CD4-positive, alpha-beta T cell treated with Interleukin-2 at 100 ng/mL for 4 hours (primary cell): ENCODE results near the gene AAGAB.

ENCODE experiments used
- DNase-seq: peaks from one replicate; pipeline ENCODE4 v3.0.0-alpha.2; 2020; ENCODE audit warnings: low spot score

Gene AAGAB

GRCh38 chr15:67187351-67187854 lies 67.1 kb downstream of the AAGAB start:
- no peak for DNase-seq

GRCh38 chr15:67186688-67187087 lies 67.8 kb downstream of the AAGAB start:
- no peak for DNase-seq

GRCh38 chr15:67186226-67186649 lies 68.2 kb downstream of the AAGAB start:
- DNase-seq = no peak

DNA sequence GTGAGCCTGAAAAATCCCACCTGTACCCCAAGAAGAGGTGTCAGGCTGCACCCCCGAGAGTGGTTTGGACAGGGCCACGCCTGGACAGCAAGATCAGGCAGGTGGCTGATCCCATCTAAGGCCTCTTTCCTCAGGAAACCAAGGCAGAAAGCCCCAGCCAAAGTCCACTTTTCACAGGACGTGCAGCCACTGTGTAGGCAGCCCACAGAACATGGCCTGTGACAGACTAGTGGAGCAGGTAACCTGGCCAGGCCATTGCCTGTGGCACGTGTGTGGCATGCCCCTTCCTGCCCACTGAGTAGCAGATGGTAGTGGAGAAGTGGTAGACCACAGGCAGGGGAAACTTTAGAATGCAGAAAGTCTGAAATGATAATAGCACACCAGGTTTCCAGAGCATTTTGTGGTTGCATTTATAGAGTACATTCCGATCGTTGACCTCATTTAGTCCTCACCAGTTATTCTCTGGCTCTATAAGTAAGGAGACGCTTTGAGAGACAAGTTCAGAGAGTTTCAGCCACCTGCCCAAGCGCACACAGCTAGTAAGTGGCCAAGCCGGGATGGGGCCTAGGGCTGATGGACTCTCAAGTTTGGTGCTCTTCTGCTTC lies 68.7 kb downstream of the AAGAB start:
- no peak for DNase-seq

- no peak for DNase-seq
Measured at GRCh38 chr15:67185051-67185450, 69.4 kb downstream of the AAGAB start.

GRCh38 chr15:67184208-67184925 lies 70.1 kb downstream of the AAGAB start:
- DNase-seq = no peak

DNA sequence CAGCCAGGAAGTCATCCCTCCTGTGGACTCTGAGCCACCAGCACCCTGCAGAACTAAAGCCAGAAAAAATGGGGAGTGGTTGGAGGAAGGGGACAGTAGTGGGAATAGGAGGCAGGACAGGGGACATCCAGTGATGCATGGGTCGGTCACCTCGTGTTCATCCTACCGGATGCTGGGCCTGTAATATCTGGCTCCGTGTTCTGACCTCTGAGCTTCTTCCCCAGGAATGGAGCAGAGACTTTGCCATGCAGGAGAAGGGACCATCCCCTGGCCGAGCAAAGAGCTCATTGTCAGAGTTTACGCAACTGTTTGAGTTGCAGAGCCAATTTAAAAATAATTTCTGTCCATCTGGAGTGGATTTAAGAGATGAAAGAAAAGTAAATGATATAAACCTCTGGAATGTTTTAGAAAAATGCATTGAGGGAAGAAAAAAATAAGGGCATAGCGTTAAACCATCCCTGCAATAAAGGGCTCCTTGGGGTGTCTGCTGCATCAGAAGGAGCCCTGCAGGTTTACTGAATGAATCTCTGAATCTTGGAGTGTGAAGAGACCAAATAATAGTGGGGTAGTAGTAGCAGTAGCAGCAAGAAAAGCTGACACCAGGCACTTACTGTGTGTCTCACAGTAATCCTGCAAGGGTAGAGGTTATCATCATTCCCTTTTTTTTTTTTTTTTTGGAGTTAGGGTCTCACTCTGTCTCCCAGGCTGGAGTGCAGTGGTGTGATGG lies 70.9 kb downstream of the AAGAB start:
- DNase-seq = no peak

- peak; percentile 13 for DNase-seq
Measured at GRCh38 chr15:67181221-67181639, 73.2 kb downstream of the AAGAB start.

DNA sequence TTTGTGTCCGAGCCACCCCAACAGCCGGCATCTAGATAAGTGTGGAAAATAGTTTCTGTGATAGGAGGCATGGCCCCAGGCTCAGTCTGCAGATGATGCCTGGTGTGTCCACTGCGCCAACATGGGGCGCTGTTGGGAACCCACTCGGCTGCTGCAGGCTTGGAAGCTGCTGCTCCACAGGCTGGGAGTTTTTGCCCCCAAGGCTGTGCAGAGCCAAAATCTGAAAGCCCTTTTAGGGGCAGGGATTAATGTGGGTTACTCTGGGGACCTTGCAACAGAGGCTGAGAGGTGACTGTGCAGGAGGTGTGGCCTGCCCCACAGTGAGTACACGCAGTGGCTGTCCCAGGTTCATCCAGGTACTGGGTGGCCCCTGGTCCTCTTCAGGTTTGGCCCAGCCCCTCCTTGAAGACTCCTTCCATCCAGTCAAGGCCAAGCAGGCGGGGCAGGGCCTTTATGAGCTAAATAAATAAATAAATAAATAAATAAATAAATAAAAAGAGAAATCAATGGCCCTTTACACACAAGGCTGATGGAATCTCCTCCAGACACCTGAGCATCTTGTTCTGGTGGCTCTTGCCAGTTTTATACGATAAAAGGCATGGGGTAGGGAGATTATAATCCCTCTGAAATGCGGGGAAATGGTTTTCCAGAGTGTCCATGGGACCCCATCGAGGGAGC lies 73.8 kb downstream of the AAGAB start:
- no peak for DNase-seq

DNA sequence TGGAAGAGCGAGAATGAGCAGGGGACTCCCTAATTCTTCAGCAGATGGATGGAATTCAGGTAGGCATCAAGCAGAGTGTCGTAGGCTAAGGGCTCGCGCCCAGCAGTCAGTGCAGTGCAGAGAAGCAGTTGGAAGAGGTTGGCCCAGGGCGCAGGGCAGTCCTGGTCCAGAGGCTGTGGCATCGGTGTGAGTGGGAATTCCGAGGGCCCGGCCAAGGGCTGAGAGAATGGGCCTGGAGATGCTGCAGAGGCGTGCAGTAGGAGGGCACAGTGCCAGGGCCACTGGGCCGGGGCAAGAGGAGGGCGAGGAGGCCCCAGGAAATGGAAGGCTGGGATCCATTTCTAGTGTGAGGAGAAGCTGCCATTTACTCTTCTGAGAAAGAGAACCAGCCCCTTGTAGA lies 74.4 kb downstream of the AAGAB start:
- DNase-seq = no peak

DNA sequence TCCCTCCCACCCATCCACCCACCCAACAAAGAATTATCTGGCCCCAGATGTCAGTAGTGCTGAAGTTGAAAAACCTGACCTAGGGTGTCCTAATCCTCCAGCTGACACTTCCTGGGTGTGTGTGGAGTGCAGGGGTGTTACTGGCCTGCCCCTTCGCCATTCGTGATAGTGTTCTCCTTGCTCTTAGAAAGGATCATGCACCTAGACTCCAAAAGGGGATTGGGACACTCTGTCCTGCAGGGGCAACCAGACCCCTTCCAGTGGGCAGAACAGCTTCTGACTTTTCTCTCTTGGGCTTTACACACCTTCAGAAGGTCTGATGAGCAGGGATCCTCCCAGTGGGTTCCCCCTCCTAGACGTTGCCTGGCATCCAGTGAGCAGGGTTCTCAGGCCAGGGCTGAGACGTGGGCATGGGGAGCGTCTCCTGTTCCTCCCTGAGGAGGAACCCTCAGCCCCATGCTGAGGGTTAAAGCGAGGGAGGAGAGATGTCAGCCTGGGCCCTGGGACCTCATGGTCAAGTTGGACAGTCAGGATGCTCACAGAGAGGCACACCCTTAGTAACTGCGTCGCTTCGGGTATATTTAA lies 75.0 kb downstream of the AAGAB start:
- DNase-seq = no peak

GRCh38 chr15:67178569-67179210 lies 75.8 kb downstream of the AAGAB start:
- no peak for DNase-seq

- DNase-seq = no peak
Measured at GRCh38 chr15:67177752-67178151, 76.7 kb downstream of the AAGAB start.

DNA sequence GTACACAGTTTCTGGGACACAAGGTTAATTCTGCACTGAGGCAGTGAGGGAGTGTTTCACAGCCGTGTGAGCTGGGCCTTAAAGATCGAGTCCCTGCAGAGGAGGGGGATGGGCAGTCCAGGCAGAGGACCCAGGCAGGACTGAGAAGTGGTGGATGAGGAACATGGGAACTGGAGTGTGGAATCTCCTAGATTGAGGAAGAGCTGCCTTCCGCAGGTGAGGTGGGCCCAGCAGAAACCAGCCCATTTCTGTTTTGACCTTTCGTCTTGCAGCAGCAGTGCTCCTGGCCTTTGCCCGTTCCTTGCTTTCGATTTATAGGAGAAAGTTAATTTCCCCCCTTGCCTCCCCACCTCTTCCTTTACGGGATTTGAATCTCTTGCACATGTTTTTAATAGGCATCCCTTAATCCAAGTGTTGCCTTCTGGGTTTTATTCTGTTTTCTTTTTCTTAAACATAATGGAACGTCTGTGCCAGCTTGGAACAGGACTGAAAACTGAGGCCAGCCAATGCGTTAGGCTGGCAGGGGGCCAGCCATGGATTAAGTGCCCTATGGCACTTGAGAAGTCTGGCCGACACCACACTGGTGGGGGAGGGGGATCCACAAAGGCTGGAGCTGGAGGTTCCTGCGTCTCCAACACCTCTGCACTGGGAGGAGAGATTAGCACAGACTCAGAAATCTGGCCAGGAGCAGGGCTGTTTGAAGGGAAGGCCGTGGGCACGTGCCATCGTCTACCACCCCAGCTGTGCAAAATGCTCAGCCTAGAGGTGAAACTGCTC lies 78.1 kb downstream of the AAGAB start:
- DNase-seq = no peak

DNA sequence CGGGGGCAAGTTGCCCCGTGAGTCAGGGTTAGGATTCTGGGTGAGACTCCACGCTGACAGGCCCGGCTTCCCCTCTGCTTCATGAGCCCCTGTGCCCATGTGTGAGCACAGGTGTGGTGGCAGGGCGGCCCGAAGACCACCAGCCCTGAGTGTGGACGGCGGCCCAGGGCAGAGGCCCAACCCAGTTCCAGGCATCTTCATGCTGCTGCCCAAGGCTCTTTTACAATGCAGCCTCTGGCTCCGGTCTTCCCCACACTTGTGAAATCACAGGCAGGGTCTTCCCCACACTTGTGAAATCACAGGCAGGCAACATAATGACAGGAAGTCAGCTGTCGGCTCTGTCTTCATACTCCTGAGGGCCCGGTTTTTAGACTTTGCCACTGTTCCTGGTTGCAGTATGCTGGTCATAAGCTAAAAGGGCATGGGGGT lies 78.8 kb downstream of the AAGAB start:
- DNase-seq = peak; percentile 22

GRCh38 chr15:67174864-67175573 lies 79.4 kb downstream of the AAGAB start:
- DNase-seq = peak; percentile 1

GRCh38 chr15:67174446-67174845 lies 80.0 kb downstream of the AAGAB start:
- DNase-seq = no peak

GRCh38 chr15:67173786-67174185 lies 80.7 kb downstream of the AAGAB start:
- no peak for DNase-seq

- DNase-seq = no peak
Measured at GRCh38 chr15:67173005-67173404, 81.5 kb downstream of the AAGAB start.

GRCh38 chr15:67172172-67172571 lies 82.3 kb downstream of the AAGAB start:
- DNase-seq = no peak
